ENCODE data around the gene EVC. TPM values are rescaled to one million over a fixed set of nuclear protein-coding genes. Genes with fewer than 3 reads are reported as not detected.

The EVC gene
- total RNA-seq, 1 donor from 2014 or later, result 9.5 TPM

- DNase-seq (ENCODE audit: low read depth) (peak; percentile 80), FAIRE-seq (no peak)
- peaks cover 12% of the 10 kb centered on the region for H3K36me3 ChIP-seq (ENCODE audit: control insufficient read depth, insufficient read depth, low read length)
- no peak overlapping the region for H3K4me3 ChIP-seq (ENCODE audit: low read depth, low read length)
- no peak for TF ChIP-seq CTCF (IDR thresholded peaks at IDR 0.05; ENCODE audit: insufficient read depth, low read length, severe bottlenecking)
- H3K27me3 ChIP-seq (ENCODE audit: control insufficient read depth, insufficient read depth, low read length), result no peaks in the 10 kb centered on the region
These were observed 32.0 kb upstream of the EVC start for GRCh38 chr4:5678977-5679376.

GRCh38 chr4:5683566-5683965 lies 27.4 kb upstream of the EVC start:
- no peaks in the 10 kb centered on the region for H3K27me3 ChIP-seq (ENCODE audit: control insufficient read depth, insufficient read depth, low read length)
- peaks cover 21% of the 10 kb centered on the region for H3K36me3 ChIP-seq (ENCODE audit: control insufficient read depth, insufficient read depth, low read length)
- H3K4me3 ChIP-seq (ENCODE audit: low read depth, low read length), result no peak overlapping the region
- no peak for TF ChIP-seq CTCF (IDR thresholded peaks at IDR 0.05; ENCODE audit: insufficient read depth, low read length, severe bottlenecking)
- DNase-seq (ENCODE audit: low read depth) (no peak), FAIRE-seq (no peak)

- peaks cover 21% of the 10 kb centered on the region for H3K36me3 ChIP-seq (ENCODE audit: control insufficient read depth, insufficient read depth, low read length)
- no peak for FAIRE-seq
- no peak overlapping the region for H3K4me3 ChIP-seq (ENCODE audit: low read depth, low read length)
- no peak for DNase-seq (ENCODE audit: low read depth)
- H3K27me3 ChIP-seq (ENCODE audit: control insufficient read depth, insufficient read depth, low read length), result no peaks in the 10 kb centered on the region
- TF ChIP-seq CTCF (IDR thresholded peaks at IDR 0.05; ENCODE audit: insufficient read depth, low read length, severe bottlenecking), result no peak
These were observed 25.7 kb upstream of the EVC start for GRCh38 chr4:5685296-5685695.

- no peak for TF ChIP-seq CTCF (IDR thresholded peaks at IDR 0.05; ENCODE audit: insufficient read depth, low read length, severe bottlenecking)
- FAIRE-seq, result no peak
These were observed 24.7 kb upstream of the EVC start for GRCh38 chr4:5686338-5686737.

GRCh38 chr4:5689065-5689464 lies 21.9 kb upstream of the EVC start:
- DNase-seq (ENCODE audit: low read depth) (no peak), FAIRE-seq (no peak)
- no peak overlapping the region for H3K4me3 ChIP-seq (ENCODE audit: low read depth, low read length)
- no peaks in the 10 kb centered on the region for H3K27me3 ChIP-seq (ENCODE audit: control insufficient read depth, insufficient read depth, low read length)
- peaks cover 24% of the 10 kb centered on the region for H3K36me3 ChIP-seq (ENCODE audit: control insufficient read depth, insufficient read depth, low read length)
- TF ChIP-seq CTCF (IDR thresholded peaks at IDR 0.05; ENCODE audit: insufficient read depth, low read length, severe bottlenecking), result no peak

More at GRCh38 chr4:5686338-5686737, 24.7 kb upstream of the EVC start:
- peaks cover 21% of the 10 kb centered on the region for H3K36me3 ChIP-seq (ENCODE audit: control insufficient read depth, insufficient read depth, low read length)
- no peak overlapping the region for H3K4me3 ChIP-seq (ENCODE audit: low read depth, low read length)
- no peaks in the 10 kb centered on the region for H3K27me3 ChIP-seq (ENCODE audit: control insufficient read depth, insufficient read depth, low read length)
- no peak for DNase-seq (ENCODE audit: low read depth)

- FAIRE-seq (no peak), DNase-seq (ENCODE audit: low read depth) (no peak)
- TF ChIP-seq CTCF (IDR thresholded peaks at IDR 0.05; ENCODE audit: insufficient read depth, low read length, severe bottlenecking), result no peak
- H3K36me3 ChIP-seq (ENCODE audit: control insufficient read depth, insufficient read depth, low read length), result peaks cover 10% of the 10 kb centered on the region
- no peak overlapping the region for H3K4me3 ChIP-seq (ENCODE audit: low read depth, low read length)
- no peaks in the 10 kb centered on the region for H3K27me3 ChIP-seq (ENCODE audit: control insufficient read depth, insufficient read depth, low read length)
These were observed 19.4 kb upstream of the EVC start for GRCh38 chr4:5691491-5692132.
